HAP-1 (cell line): ENCODE results near the gene LENG9.
"Not testable (repeated sequence)": the region's sequence is repeated elsewhere in the genome, so short reads cannot be mapped to it uniquely, and the experiment has no call there.

ENCODE experiments used
- DNase-seq, 2 experiments: peaks; one replicate each; pipeline ENCODE4 v3.0.0-alpha.2; 2016 to 2020; ENCODE audit warnings: low spot score in 2 of 2
- H3K27me3 ChIP-seq: fragments of 250-450 bp; sonication (Bioruptor Pico); 2 replicates; pipeline ENCODE4 v1.5.1; 2020; ENCODE audit warnings: low read depth, mild to moderate bottlenecking, moderate library complexity
- H3K36me3 ChIP-seq: fragments of 250-450 bp; sonication (Bioruptor Pico); replicated peaks from 2 replicates; pipeline ENCODE4 v1.5.1; 2020; ENCODE audit warnings: mild to moderate bottlenecking
- H3K4me1 ChIP-seq: fragments of 250-450 bp; sonication (Bioruptor Pico); 2 replicates; pipeline ENCODE4 v1.5.1; 2020; ENCODE audit warnings: mild to moderate bottlenecking
- H3K4me3 ChIP-seq: fragments of 250-450 bp; sonication (Bioruptor Pico); 2 replicates; pipeline ENCODE4 v1.5.1; 2020; ENCODE audit warnings: mild to moderate bottlenecking, moderate library complexity
- H3K9me3 ChIP-seq: fragments of 250-450 bp; sonication (Bioruptor Pico); 2 replicates; pipeline ENCODE4 v1.5.1; 2020; ENCODE audit warnings: mild to moderate bottlenecking, moderate library complexity
- in situ Hi-C: fragments of 300-500 bp; cut with MboI; formaldehyde crosslinking; loops from 3 replicates; pipeline ENCODE4 v1.14.3; 2020; ENCODE audit warnings: low sequenced_read_pairs, inconsistent platforms, mixed read lengths

Gene LENG9

DNA sequence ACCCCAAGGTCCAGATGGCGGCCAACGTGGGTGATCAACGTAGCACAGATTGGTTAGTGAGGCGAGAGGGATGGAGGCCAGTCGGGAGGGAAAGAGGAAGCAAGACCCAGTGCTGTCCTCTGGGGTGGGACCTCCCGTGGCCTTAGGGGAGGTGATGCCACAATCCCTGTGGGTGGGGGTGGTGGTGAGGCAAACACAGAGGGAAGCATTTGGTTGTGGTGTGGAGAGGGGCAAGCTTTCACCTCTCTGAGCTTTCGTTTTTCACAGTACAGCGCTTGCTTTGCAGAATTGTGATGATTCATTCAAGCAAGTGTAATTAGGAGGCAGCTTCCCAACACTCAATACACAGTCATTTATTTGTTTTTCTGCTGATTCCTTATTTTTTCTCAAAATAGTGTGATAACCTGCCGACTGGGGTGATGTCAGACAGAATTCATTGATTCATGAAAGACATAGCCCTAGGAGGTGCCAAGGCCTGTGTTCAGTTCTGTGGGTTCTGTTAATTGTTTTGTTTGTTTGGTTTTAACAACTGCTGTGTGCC is 12.2 kb downstream of the LENG9 start:
- in situ Hi-C loops = loop anchor here (25.0 kb wide), 1 partner anchor 1211 kb away; the partner anchor contains the start of gene U2AF2
- Histone ChIP-seq H3K36me3 (peaks cover 64% of the 10 kb centered on the region), H3K4me1 (peaks cover 10% of the 10 kb centered on the region), H3K9me3 (0 out of 2 replicates have a peak, but pooled peaks cover 3% of the 10 kb centered on the region), H3K4me3 (no peak overlapping the region; the same call in 1 of the 2 replicates), H3K27me3 (no peaks in the 10 kb centered on the region)
- no peak for DNase-seq

DNA sequence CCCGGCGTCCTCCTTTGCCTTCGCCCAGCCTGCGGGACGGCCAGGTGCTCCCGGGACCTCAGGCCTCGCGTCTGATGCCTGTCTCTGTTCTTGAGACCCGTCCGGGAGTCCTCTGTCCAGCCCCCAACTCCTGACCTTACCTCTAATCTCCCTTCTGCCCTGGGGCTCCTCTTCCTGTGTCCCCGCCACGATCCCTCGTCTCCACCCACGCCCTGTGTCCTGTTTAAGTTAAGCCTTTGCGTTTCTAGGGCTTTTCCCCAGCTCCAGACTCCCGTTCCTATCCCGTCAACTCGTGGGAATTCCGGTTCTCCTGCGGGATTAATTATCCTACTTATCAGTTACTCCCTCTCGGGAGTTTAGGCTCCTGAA is 13.9 kb downstream of the LENG9 start:
- in situ Hi-C loops = loop anchor here (25.0 kb wide), 1 partner anchor 1213 kb away; the partner anchor contains the start of gene U2AF2

DNA sequence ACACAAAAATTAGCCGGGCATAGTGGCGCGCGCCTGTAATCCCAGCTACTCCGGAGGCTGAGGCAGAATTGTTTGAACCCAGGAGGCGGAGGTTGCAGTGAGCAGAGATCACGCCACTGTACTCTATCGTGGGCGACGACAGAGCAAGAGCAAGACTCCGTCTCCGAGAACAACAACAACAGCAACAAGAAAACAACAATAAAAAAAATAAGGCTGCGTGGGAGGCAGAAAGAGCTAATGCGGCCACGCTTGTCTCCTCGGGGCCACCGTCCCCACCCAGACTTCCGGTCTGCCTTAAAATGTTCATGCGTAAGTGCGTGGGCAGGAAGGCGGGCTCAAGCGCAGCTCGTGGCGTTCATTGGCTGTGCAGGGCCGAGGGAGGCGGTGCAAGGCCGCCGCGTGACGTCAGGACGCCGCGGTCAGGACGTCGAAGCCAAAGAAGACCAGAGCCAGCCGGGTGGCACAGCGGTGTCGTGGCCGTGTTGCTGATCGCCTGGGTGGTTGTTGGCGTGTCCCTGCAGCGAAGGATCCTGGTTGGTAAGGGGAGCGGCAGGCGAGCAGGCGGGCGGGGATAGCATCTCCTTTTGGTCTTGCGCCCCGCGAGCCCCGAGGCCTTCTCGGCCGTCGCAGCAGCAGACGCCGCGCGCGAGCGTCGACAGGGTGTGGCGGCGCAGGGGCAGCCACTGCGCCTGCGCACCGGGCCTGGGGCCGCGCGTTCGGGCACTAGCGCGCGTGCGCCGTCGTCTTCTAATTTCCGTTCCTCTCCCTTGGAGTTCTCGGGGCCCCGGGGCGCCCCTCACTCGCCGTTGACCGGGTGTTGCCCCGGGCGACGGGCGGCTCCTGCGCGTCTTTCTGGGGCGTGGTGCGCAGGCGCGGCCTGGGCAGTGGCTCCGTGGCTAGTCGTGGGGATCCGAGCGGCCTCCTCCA is 14.5 kb downstream of the LENG9 start, which contains the start of gene LENG8:
TSS of gene LENG8 (plus strand) at position 426 of the 927 bp plus-strand sequence. CDS start 2,146 bp downstream, outside the sequence.
- peaks cover 41% of the 10 kb centered on the region for H3K36me3 ChIP-seq
- H3K27me3 ChIP-seq = no peaks in the 10 kb centered on the region
- H3K4me1 ChIP-seq = peaks cover 10% of the 10 kb centered on the region
- peak within 1 kb of the TSS; percentile 94 for H3K4me3 ChIP-seq
- H3K9me3 ChIP-seq = 0 out of 2 replicates have a peak, but pooled peaks cover 3% of the 10 kb centered on the region
- peak; percentile 88 to 95 for DNase-seq
- in situ Hi-C loops = no loop called here

More for the DNA sequence above, 13.9 kb downstream of the LENG9 start:
- Histone ChIP-seq H3K4me1 (peaks cover 10% of the 10 kb centered on the region), H3K4me3 (peak overlapping the region; percentile 94), H3K27me3 (no peaks in the 10 kb centered on the region), H3K36me3 (peaks cover 47% of the 10 kb centered on the region), H3K9me3 (0 out of 2 replicates have a peak, but pooled peaks cover 3% of the 10 kb centered on the region)
- DNase-seq = no peak

DNA sequence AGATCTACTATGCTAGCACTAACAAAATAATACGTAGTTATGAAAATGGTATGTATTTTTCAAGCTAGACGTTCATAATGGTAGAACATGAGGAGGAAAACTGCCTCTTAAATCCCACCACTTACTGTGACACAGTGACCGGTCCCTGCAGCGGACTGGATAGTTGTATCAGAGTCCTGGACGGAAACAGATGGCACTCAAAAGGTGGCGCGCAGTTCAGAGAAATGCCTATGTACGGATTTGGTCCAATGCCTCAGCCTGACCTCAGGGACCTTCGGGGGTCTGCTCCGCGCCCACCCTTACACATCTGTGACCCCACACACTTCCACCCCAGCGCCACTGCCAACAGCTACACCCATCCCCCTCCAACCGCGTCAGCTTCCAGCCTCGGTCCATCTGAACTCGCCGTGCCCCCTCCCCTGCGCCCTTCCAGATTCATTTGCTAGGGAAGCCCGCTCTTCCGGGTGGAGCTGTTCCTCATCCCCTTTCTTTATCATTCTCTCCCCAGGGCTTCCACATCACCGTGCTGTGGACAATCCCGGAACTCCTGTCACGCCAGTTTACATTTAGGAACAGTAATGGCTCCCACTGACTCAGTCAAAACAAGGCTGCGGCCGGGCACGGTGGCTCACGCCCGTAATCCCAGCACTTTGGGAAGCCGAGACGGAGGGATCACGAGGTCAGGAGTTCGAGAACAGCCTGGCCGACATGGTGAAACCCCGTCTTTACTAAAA is 15.4 kb downstream of the LENG9 start:
- H3K36me3 ChIP-seq = peaks cover 36% of the 10 kb centered on the region
- in situ Hi-C loops = no loop called here
- H3K9me3 ChIP-seq = 0 out of 2 replicates have a peak, but pooled peaks cover 3% of the 10 kb centered on the region
- H3K4me1 ChIP-seq = peaks cover 10% of the 10 kb centered on the region
- peak; percentile 22 to 69 for DNase-seq
- H3K4me3 ChIP-seq = peak overlapping the region; percentile 94
- no peaks in the 10 kb centered on the region for H3K27me3 ChIP-seq

DNA sequence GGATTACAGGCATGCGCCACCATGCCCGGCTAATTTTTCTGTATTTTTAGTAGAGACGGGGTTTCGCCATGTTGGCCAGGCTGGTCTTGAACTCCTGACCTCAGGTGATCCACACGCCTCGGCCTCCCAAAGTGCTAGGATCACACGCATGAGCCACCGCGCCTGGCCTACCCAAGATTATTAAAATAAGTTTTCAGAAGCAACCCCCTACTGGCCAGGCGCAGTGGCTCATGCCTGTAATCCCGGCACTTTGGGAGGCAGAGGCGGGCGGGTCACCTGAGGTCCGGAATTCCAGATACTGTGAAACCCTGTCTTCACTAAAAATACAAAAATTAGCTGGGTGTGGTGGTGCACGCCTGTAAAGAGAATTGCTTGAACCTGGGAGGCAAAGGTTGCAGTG is 17.2 kb downstream of the LENG9 start:
- Histone ChIP-seq H3K4me1 (peaks cover 10% of the 10 kb centered on the region), H3K36me3 (peaks cover 21% of the 10 kb centered on the region)
- H3K4me3 ChIP-seq, in situ Hi-C loops, H3K27me3 ChIP-seq, H3K9me3 ChIP-seq: not testable (repeated sequence)
- peak in 1 of 2 experiments; percentile 29 for DNase-seq

DNA sequence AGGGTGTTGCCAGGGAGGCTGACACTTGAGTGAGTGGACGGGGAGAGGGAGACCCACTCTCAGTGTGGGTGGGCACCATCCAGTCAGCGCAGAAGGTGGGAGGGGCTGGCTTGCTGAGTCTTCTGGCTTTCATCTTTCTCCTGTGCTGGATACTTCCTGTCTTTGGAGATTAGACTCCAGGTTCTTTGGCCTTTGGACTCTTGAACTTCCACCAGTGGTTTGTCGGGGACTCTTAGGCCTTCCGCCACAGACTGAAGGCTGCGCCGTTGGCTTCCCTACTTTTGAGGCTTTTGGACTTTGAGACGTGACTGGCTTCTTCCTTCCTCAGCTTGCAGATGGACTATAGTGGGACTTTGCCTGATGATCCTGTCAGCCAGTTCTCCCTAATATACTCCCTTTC is 18.8 kb downstream of the LENG9 start:
- H3K36me3 ChIP-seq = peaks cover 11% of the 10 kb centered on the region
- DNase-seq = no peak
- in situ Hi-C loops = no loop called here

DNA sequence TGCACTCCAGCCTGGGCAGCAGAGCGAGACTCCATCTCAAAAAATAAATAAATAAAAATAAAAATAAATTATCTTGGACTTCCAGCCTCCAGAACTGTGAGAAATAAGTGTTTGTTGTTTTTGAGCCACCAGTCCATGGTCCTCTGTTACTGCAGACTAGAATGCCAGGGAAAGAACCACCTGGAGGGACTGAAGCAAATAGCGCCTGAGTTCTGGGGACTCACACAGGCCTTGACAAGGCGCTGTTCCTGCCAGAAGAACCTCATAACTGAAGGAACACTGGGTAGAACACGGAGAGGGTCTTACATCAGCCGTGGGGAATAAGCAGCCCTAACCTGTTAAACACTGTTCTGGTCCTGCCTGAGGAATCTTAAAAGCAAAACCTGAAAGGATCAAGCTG is 22.9 kb downstream of the LENG9 start:
- Histone ChIP-seq H3K36me3 (peaks cover 12% of the 10 kb centered on the region), H3K4me3 (no peak overlapping the region), H3K9me3 (no peaks in the 10 kb centered on the region), H3K4me1 (no peaks in the 10 kb centered on the region), H3K27me3 (no peaks in the 10 kb centered on the region)
- no peak for DNase-seq
- in situ Hi-C loops = no loop called here

More for the DNA sequence above, 18.8 kb downstream of the LENG9 start:
- Histone ChIP-seq H3K27me3 (no peaks in the 10 kb centered on the region), H3K9me3 (0 out of 2 replicates have a peak, but pooled peaks cover 3% of the 10 kb centered on the region), H3K4me3 (no peak overlapping the region), H3K4me1 (peaks cover 8% of the 10 kb centered on the region)

DNA sequence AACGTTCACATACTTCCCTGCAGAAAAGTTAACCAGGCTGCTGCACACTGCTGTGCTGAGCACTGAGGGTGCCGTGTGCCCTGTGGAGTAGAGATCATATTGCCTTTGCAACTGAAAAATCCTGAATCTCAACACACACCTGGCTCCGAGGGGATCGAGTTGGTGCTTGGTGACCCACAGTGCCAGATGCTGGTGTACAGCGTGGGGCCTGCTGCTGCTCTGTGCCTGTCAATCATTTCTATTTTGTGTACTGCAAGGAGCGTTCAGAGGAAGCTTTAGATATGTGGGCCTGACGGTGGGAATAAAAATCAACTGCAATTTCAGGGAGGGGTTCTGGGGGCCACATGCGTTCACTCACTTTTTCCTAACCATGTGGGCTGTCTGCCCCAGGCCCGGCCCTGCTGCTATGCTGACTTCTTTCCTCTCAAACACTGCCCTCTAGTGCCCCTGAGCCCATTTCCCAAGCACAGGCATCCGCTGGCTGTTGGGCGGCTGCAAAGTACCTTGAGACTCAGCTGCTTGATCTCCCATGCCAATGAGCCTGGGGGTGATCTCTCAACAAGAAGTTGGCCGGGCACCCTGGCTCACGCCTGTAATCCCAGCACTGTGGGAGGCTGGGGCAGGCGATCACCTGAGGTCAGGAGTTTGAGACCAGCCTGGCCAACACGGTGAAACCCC is 24.3 kb downstream of the LENG9 start:
- in situ Hi-C loops = no loop called here
- Histone ChIP-seq H3K4me1 (no peaks in the 10 kb centered on the region), H3K4me3 (no peak overlapping the region), H3K9me3 (no peaks in the 10 kb centered on the region), H3K27me3 (no peaks in the 10 kb centered on the region), H3K36me3 (peaks cover 12% of the 10 kb centered on the region)
- DNase-seq = peak in 1 of 2 experiments; percentile 68

DNA sequence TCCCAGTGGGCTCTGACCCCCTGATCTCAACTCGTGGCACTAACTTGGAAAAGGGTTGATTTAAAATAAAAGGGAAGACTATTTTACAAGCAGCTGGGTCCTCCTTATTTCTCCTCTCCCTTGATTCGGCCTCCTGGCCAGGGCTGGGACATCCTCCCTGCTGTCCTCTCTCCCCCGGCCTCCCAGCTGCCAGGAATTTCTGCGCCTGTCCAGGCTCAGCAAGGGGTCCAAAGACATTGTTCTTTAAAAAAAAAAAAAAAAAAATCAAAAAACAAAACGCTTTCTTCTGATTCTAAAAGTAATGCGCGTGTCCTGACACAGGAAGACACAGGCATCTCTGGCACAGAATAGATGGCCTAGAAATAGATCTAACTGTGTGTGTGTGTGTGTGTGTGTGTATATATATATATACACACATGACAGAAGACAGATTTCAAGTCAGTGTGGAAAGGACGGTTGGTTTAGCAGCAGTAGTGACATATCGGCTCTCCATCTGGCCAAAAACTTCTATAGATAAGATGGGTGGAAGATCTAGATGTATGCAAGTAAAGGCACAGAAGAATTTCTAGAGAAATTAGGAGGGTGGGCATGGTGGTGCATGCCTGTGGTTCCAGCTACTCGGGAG is 26.8 kb downstream of the LENG9 start:
- Histone ChIP-seq H3K4me3 (no peak overlapping the region), H3K36me3 (peaks cover 6% of the 10 kb centered on the region)
- in situ Hi-C loops = no loop called here

DNA sequence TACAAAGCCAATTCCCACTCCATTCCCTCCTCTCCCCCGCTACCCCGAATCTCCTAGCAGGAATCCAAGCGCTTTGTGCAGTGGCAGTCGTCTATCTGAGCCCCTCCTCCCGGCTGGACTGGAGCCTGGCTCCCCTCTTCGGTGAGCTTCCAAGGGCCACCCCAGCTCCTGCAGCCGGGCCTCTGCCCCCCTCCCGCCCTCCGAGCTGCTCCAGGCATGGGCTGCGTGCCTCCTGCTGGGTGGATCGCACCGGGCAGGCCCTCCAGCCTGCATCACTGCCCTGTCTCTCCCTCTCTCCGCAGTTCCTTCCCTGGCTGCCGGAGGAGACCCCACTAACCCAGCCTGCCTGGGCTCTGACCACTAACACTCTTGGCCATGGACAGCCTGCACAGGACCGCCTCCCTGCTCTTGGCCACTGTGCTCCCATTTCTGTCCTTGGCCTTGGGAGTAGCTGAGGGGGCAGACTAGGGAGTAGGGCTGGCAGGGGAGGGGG is 27.5 kb downstream of the LENG9 start:
- Histone ChIP-seq H3K4me1 (no peaks in the 10 kb centered on the region), H3K9me3 (no peaks in the 10 kb centered on the region), H3K4me3 (no peak overlapping the region), H3K36me3 (peaks cover 6% of the 10 kb centered on the region), H3K27me3 (no peaks in the 10 kb centered on the region)
- DNase-seq = peak in 1 of 2 experiments; percentile 6
- in situ Hi-C loops = no loop called here

More for the DNA sequence above, 26.8 kb downstream of the LENG9 start:
- Histone ChIP-seq H3K4me1 (no peaks in the 10 kb centered on the region), H3K27me3 (no peaks in the 10 kb centered on the region), H3K9me3 (no peaks in the 10 kb centered on the region)
- DNase-seq = no peak

DNA sequence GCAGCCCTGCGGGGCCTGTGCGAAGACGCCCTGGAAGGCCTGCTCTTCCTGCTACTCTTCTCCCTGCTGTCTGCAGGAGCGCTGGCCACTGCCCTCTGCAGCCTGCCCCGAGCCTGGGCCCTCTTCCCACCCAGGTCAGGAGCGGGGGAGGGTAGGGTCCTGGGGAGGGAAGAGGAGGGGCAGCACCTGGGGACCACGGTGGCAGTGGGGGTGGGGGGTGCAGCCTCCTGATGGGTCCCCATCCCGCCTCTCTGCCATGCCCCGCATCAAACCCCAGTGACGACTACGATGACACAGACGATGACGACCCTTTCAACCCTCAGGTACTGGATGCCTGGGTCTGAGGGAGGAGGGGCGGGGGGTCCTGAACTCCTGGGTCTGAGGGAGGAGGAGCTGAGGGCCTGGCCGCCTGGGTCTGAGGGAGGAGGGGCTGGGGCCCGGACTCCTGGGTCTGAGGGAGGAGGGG is 28.0 kb downstream of the LENG9 start:
- H3K36me3 ChIP-seq = peaks cover 6% of the 10 kb centered on the region
- in situ Hi-C loops = no loop called here
- no peak overlapping the region for H3K4me3 ChIP-seq
- no peaks in the 10 kb centered on the region for H3K27me3 ChIP-seq
- no peaks in the 10 kb centered on the region for H3K4me1 ChIP-seq
- no peak for DNase-seq
- H3K9me3 ChIP-seq = no peaks in the 10 kb centered on the region

DNA sequence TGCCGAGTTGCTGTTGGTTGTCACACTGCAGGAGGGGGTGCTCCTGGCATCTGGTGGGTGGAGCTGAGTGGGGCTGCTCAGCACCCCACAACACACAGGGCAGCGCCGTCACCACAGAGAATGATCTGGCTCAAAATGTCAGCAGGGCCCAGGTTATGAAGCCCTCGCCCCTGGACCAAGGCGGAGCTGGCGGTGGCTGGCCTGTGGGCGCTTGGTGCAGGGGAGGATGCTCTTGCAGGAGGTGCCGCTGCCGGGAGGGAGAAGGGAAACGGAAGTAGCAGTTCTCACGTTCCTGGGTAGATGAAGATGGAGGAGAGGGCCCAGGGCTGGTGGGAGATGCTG is 28.7 kb downstream of the LENG9 start:
- no peaks in the 10 kb centered on the region for H3K4me1 ChIP-seq
- peaks cover 6% of the 10 kb centered on the region for H3K36me3 ChIP-seq
- peak in 1 of 2 experiments; percentile 8 for DNase-seq
- no peaks in the 10 kb centered on the region for H3K27me3 ChIP-seq
- in situ Hi-C loops = no loop called here
- H3K9me3 ChIP-seq = no peaks in the 10 kb centered on the region
- no peak overlapping the region for H3K4me3 ChIP-seq
